Mucosa of stomach (tissue), 1 donor: ENCODE data around the gene NFYC.

Experiments
- H3K27me3 ChIP-seq: one replicate; pipeline ENCODE4 v1.7.0; 2013; ENCODE audit warnings: mild to moderate bottlenecking, low read length; ENCODE audit not compliant: control insufficient read depth, insufficient read depth
- H3K36me3 ChIP-seq: one replicate; pipeline ENCODE4 v1.7.0; 2013; ENCODE audit warnings: low read length; ENCODE audit not compliant: control insufficient read depth, insufficient read depth
- H3K4me1 ChIP-seq: one replicate; pipeline ENCODE4 v1.7.0; 2013; ENCODE audit warnings: mild to moderate bottlenecking, low read length; ENCODE audit not compliant: control insufficient read depth, insufficient read depth
- H3K4me3 ChIP-seq: one replicate; pipeline ENCODE4 v1.7.0; 2013; ENCODE audit warnings: low read length
- H3K9ac ChIP-seq: one replicate; pipeline ENCODE4 v1.7.0; 2013; ENCODE audit warnings: mild to moderate bottlenecking, low read length, moderate library complexity
- H3K9me3 ChIP-seq: one replicate; pipeline ENCODE4 v1.7.0; 2013; ENCODE audit warnings: mild to moderate bottlenecking, low read length, moderate library complexity; ENCODE audit not compliant: control insufficient read depth
- donor health status: Pancreatic carcinoma.

Gene NFYC

GRCh38 chr1:40758578-40759343, 67.3 kb downstream of the NFYC start:
- Histone ChIP-seq H3K36me3 (peaks cover 15% of the 10 kb centered on the region), H3K4me3 (no peak overlapping the region), H3K9me3 (no peaks in the 10 kb centered on the region), H3K9ac (no peak overlapping the region), H3K27me3 (no peaks in the 10 kb centered on the region), H3K4me1 (no peaks in the 10 kb centered on the region)

- H3K4me1 ChIP-seq: no peaks in the 10 kb centered on the region
- no peaks in the 10 kb centered on the region for H3K27me3 ChIP-seq
- no peak overlapping the region for H3K9ac ChIP-seq
- no peaks in the 10 kb centered on the region for H3K9me3 ChIP-seq
- H3K4me3 ChIP-seq: no peak overlapping the region
- H3K36me3 ChIP-seq: peaks cover 25% of the 10 kb centered on the region
These were observed 69.5 kb downstream of the NFYC start for GRCh38 chr1:40760984-40761383.

- peaks cover 32% of the 10 kb centered on the region for H3K36me3 ChIP-seq
- H3K4me3 ChIP-seq: no peak overlapping the region
These were observed 70.8 kb downstream of the NFYC start for GRCh38 chr1:40762144-40762923.

GRCh38 chr1:40763742-40764532, 72.4 kb downstream of the NFYC start:
- no peaks in the 10 kb centered on the region for H3K27me3 ChIP-seq
- H3K4me1 ChIP-seq: no peaks in the 10 kb centered on the region
- H3K9me3 ChIP-seq: no peaks in the 10 kb centered on the region
- H3K4me3 ChIP-seq: no peak overlapping the region
- H3K9ac ChIP-seq: no peak overlapping the region
- H3K36me3 ChIP-seq: peaks cover 23% of the 10 kb centered on the region

More at GRCh38 chr1:40762144-40762923, 70.8 kb downstream of the NFYC start:
- Histone ChIP-seq H3K9ac (no peak overlapping the region), H3K27me3 (no peaks in the 10 kb centered on the region), H3K9me3 (no peaks in the 10 kb centered on the region), H3K4me1 (no peaks in the 10 kb centered on the region)

GRCh38 chr1:40764981-40765380, 73.5 kb downstream of the NFYC start:
- peaks cover 23% of the 10 kb centered on the region for H3K36me3 ChIP-seq
- no peaks in the 10 kb centered on the region for H3K9me3 ChIP-seq
- H3K9ac ChIP-seq: no peak overlapping the region
- no peaks in the 10 kb centered on the region for H3K4me1 ChIP-seq
- no peak overlapping the region for H3K4me3 ChIP-seq
- no peaks in the 10 kb centered on the region for H3K27me3 ChIP-seq

- no peaks in the 10 kb centered on the region for H3K4me1 ChIP-seq
- peaks cover 23% of the 10 kb centered on the region for H3K36me3 ChIP-seq
- H3K4me3 ChIP-seq: no peak overlapping the region
- H3K27me3 ChIP-seq: no peaks in the 10 kb centered on the region
- H3K9me3 ChIP-seq: no peaks in the 10 kb centered on the region
- H3K9ac ChIP-seq: no peak overlapping the region
These were observed 74.5 kb downstream of the NFYC start for GRCh38 chr1:40766017-40766416.

- Histone ChIP-seq H3K9me3 (no peaks in the 10 kb centered on the region), H3K4me1 (no peaks in the 10 kb centered on the region), H3K4me3 (no peak overlapping the region), H3K27me3 (no peaks in the 10 kb centered on the region), H3K9ac (no peak overlapping the region), H3K36me3 (peaks cover 23% of the 10 kb centered on the region)
These were observed 75.1 kb downstream of the NFYC start for GRCh38 chr1:40766560-40766959.

- H3K4me1 ChIP-seq: no peaks in the 10 kb centered on the region
- H3K9me3 ChIP-seq: no peaks in the 10 kb centered on the region
- H3K9ac ChIP-seq: no peak overlapping the region
- peaks cover 23% of the 10 kb centered on the region for H3K36me3 ChIP-seq
- no peak overlapping the region for H3K4me3 ChIP-seq
- no peaks in the 10 kb centered on the region for H3K27me3 ChIP-seq
These were observed 76.9 kb downstream of the NFYC start for GRCh38 chr1:40768146-40768990.

- Histone ChIP-seq H3K9me3 (no peaks in the 10 kb centered on the region), H3K4me1 (peaks cover 11% of the 10 kb centered on the region), H3K4me3 (no peak overlapping the region), H3K36me3 (peaks cover 15% of the 10 kb centered on the region), H3K27me3 (no peaks in the 10 kb centered on the region), H3K9ac (no peak overlapping the region)
These were observed 78.3 kb downstream of the NFYC start for GRCh38 chr1:40769815-40770214.

GRCh38 chr1:40770296-40771070, 79.0 kb downstream of the NFYC start:
- Histone ChIP-seq H3K27me3 (no peaks in the 10 kb centered on the region), H3K9me3 (no peaks in the 10 kb centered on the region), H3K9ac (no peak overlapping the region), H3K36me3 (peaks cover 13% of the 10 kb centered on the region), H3K4me3 (no peak overlapping the region), H3K4me1 (peaks cover 11% of the 10 kb centered on the region)
